Loucy (cell line): Measurements from ENCODE around the gene MOAP1.

Experiments
- H2AFZ ChIP-seq: fragments of 200-600 bp; sonication (generic); 2 replicates; pipeline ENCODE4 v1.6.0; 2016; ENCODE audit warnings: antibody characterized with exemption, mild to moderate bottlenecking, low read length, moderate library complexity
- H3F3A ChIP-seq: fragments of 200-600 bp; 2 replicates; pipeline ENCODE4 v1.6.0; 2016; ENCODE audit warnings: antibody characterized with exemption, low read depth, mild to moderate bottlenecking
- H3K27me3 ChIP-seq: fragments of 200-600 bp; sonication (generic); 2 replicates; pipeline ENCODE4 v1.6.1; 2014; ENCODE audit warnings: low read length, mild to moderate bottlenecking; ENCODE audit not compliant: insufficient read depth, poor library complexity, severe bottlenecking
- H3K36me3 ChIP-seq: fragments of 200-600 bp; sonication (generic); 2 replicates; pipeline ENCODE4 v1.6.1; 2016; ENCODE audit warnings: low read length; ENCODE audit not compliant: insufficient read depth
- H3K4me1 ChIP-seq: fragments of 200-600 bp; sonication (generic); 2 replicates; pipeline ENCODE4 v1.5.1; 2014; ENCODE audit warnings: low read length, mild to moderate bottlenecking; ENCODE audit not compliant: insufficient read depth, poor library complexity, severe bottlenecking
- H3K4me2 ChIP-seq: fragments of 200-600 bp; sonication (generic); 2 replicates; pipeline ENCODE4 v1.6.0; 2014; ENCODE audit warnings: antibody characterized with exemption, low read length, low read depth, mild to moderate bottlenecking; ENCODE audit not compliant: poor library complexity, severe bottlenecking
- H3K4me3 ChIP-seq: fragments of 200-600 bp; sonication (generic); 2 replicates; pipeline ENCODE4 v1.5.1; 2014; ENCODE audit warnings: low read length, mild to moderate bottlenecking, mixed read lengths; ENCODE audit not compliant: poor library complexity, severe bottlenecking
- H3K79me2 ChIP-seq: fragments of 200-600 bp; sonication (generic); 2 replicates; pipeline ENCODE4 v1.6.1; 2014; ENCODE audit warnings: low read length; ENCODE audit not compliant: insufficient read depth
- H3K9ac ChIP-seq: fragments of 200-600 bp; sonication (generic); 2 replicates; pipeline ENCODE4 v1.6.0; 2014; ENCODE audit warnings: mild to moderate bottlenecking, low read depth, low read length, moderate library complexity; ENCODE audit not compliant: poor library complexity, severe bottlenecking
- H3K9me2 ChIP-seq: fragments of 200-600 bp; sonication (generic); replicated peaks from 2 replicates; pipeline ENCODE4 v1.6.1; 2016; ENCODE audit warnings: low read depth, low read length, mixed read lengths
- H3K9me3 ChIP-seq: fragments of 200-600 bp; sonication (generic); 2 replicates; pipeline ENCODE4 v1.6.1; 2014; ENCODE audit warnings: mild to moderate bottlenecking, antibody characterized with exemption, low read length, low read depth; ENCODE audit not compliant: insufficient read depth
- H4K20me1 ChIP-seq: fragments of 200-600 bp; sonication (generic); 2 replicates; pipeline ENCODE4 v1.6.0; 2014; ENCODE audit warnings: antibody characterized with exemption, low read length, mild to moderate bottlenecking; ENCODE audit not compliant: insufficient read depth, poor library complexity, severe bottlenecking
- CTCF ChIP-seq: fragments of 200-600 bp; sonication (generic); conservative IDR thresholded peaks from 2 replicates; pipeline ENCODE4 v1.5.1; 2014; ENCODE audit warnings: mild to moderate bottlenecking, antibody characterized with exemption, low read length
- EZH2phosphoT487 ChIP-seq: fragments of 200-600 bp; IDR thresholded peaks from 2 replicates; pipeline ENCODE4 v1.6.1; 2018; ENCODE audit warnings: antibody characterized with exemption, mild to moderate bottlenecking, moderate library complexity, borderline replicate concordance

MOAP1 gene

GRCh38 chr14:93186466-93186865 lies 1.8 kb upstream of the MOAP1 start:
- H3K4me3 ChIP-seq = peak overlapping the region; percentile 31
- H3K36me3 ChIP-seq = no peaks in the 10 kb centered on the region
- TF ChIP-seq CTCF = no peak
- TF ChIP-seq EZH2phosphoT487 = no peak

DNA sequence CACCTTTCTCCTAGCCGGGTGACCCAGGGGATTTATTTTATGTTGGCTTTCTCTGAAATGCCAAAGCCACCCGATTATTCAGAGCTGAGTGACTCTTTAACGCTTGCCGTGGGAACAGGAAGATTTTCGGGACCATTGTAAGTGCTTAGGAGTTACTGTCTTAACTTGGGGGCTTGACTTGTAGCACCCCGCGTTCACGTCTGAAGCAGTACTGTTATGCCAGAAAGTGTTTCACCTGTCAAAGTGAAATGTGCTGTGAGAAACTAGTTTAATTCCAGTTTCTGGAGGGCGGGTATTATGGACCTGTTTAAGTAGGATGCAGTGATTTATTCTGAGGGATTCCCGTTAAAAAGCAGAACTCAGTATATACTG lies 638 bp upstream of the MOAP1 start:
- H3K36me3 ChIP-seq = no peaks in the 10 kb centered on the region
- no peaks in the 10 kb centered on the region for H3K27me3 ChIP-seq
- H3F3A ChIP-seq = peaks cover 6% of the 10 kb centered on the region; the same call in 1 of the 2 replicates
- peak overlapping the region; percentile 79 for H3K4me2 ChIP-seq
- H3K79me2 ChIP-seq = peaks cover 37% of the 10 kb centered on the region
- H3K4me3 ChIP-seq = peak overlapping the region; percentile 83
- peaks cover 20% of the 10 kb centered on the region for H4K20me1 ChIP-seq
- H2AFZ ChIP-seq = peak overlapping the region; percentile 76
- H3K9me3 ChIP-seq = no peaks in the 10 kb centered on the region
- no peaks in the 10 kb centered on the region for H3K9me2 ChIP-seq
- peaks cover 24% of the 10 kb centered on the region for H3K4me1 ChIP-seq
- no peak for TF ChIP-seq EZH2phosphoT487
- no peak for TF ChIP-seq CTCF
- peak overlapping the region; percentile 76 for H3K9ac ChIP-seq

More at GRCh38 chr14:93186466-93186865, 1.8 kb upstream of the MOAP1 start:
- Histone ChIP-seq H3K4me1 (peaks cover 24% of the 10 kb centered on the region), H3K4me2 (peak overlapping the region; percentile 79), H4K20me1 (peaks cover 20% of the 10 kb centered on the region), H3K9me2 (no peaks in the 10 kb centered on the region), H2AFZ (no peak overlapping the region), H3K27me3 (no peaks in the 10 kb centered on the region), H3K79me2 (peaks cover 37% of the 10 kb centered on the region), H3F3A (peaks cover 6% of the 10 kb centered on the region; the same call in 1 of the 2 replicates), H3K9ac (peak overlapping the region; percentile 76), H3K9me3 (no peaks in the 10 kb centered on the region)

DNA sequence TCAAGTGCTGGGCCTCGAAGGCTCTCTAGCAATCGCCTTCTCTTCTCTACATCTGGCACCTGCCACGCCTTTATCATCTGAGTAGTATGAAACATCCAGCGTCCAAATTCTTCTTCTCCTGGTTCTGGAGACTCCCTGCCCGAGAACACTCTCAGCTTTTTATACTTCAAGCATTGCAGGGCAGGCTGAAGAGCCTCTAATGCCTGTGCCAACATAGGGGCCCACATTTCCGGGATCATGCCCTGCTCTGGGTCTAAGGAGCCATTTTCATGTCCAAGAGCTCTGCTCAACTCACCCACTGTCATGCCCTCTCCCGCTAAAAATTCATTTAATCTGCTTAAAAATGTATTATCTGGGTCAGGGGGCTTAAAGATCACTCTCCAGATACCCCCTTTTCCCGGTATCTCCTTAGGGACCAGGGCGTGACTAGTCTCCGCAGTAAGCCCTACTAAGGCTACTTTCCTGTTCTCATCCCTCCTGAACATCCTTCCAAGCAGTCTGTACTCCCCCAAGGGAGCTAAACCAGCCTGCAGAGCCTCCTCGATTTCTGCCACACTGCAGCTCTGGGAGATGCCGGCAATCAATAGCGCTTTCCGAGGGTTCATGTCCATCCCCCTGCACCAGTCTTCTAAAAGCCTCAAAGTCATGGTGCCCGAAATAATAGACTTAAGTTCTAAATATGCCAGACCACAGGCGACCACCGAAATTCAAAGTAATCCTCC lies 940 bp downstream of the MOAP1 start:
- Histone ChIP-seq H3K4me3 (peak overlapping the region; percentile 96), H2AFZ (peak overlapping the region; percentile 98; the same call in 1 of the 2 replicates)
- TF ChIP-seq CTCF (no peak), EZH2phosphoT487 (no peak)

More for the DNA sequence above, 940 bp downstream of the MOAP1 start:
- H3K36me3 ChIP-seq = no peaks in the 10 kb centered on the region
- H3K79me2 ChIP-seq = peaks cover 37% of the 10 kb centered on the region
- H3K4me2 ChIP-seq = peak overlapping the region; percentile 98
- no peaks in the 10 kb centered on the region for H3K9me2 ChIP-seq
- H3K9me3 ChIP-seq = no peaks in the 10 kb centered on the region
- H3F3A ChIP-seq = peaks cover 6% of the 10 kb centered on the region; the same call in 1 of the 2 replicates
- peaks cover 24% of the 10 kb centered on the region for H3K4me1 ChIP-seq
- no peaks in the 10 kb centered on the region for H3K27me3 ChIP-seq
- H3K9ac ChIP-seq = peak overlapping the region; percentile 95
- H4K20me1 ChIP-seq = peaks cover 20% of the 10 kb centered on the region
